H9 (cell line): ENCODE data around the gene ZNF358. TPM values are rescaled to one million over a fixed set of nuclear protein-coding genes. Genes with fewer than 3 reads are reported as not detected.

Experiments used
- DNase-seq: peaks from one replicate; pipeline ENCODE4 v3.0.0-alpha.2; 2017
- H2AFZ ChIP-seq: one replicate; pipeline ENCODE4 v1.6.1; 2013; ENCODE audit warnings: mild to moderate bottlenecking, low read length, control low read depth, moderate library complexity
- H2AK5ac ChIP-seq: 2 replicates; pipeline ENCODE4 v1.6.1; 2013; ENCODE audit warnings: low read length, control low read depth, mixed read lengths; ENCODE audit not compliant: insufficient read length
- H2BK120ac ChIP-seq: one replicate; pipeline ENCODE4 v1.6.1; 2013; ENCODE audit warnings: low read depth, mild to moderate bottlenecking, low read length, control low read depth, inconsistent platforms; ENCODE audit not compliant: poor library complexity, severe bottlenecking
- H2BK12ac ChIP-seq: 2 replicates; pipeline ENCODE4 v1.6.1; 2013; ENCODE audit warnings: low read length, control low read depth, mixed read lengths, low read depth; ENCODE audit not compliant: insufficient read length
- H2BK15ac ChIP-seq: 2 replicates; pipeline ENCODE4 v1.6.1; 2013; ENCODE audit warnings: low read depth, low read length, control low read depth
- H2BK20ac ChIP-seq: one replicate; pipeline ENCODE4 v1.6.1; 2013; ENCODE audit warnings: low read depth, mild to moderate bottlenecking, low read length, control low read depth, inconsistent platforms; ENCODE audit not compliant: poor library complexity, severe bottlenecking
- H2BK5ac ChIP-seq: 2 replicates; pipeline ENCODE4 v1.6.1; 2013; ENCODE audit warnings: low read length, control low read depth, mixed read lengths; ENCODE audit not compliant: insufficient read length
- H3K14ac ChIP-seq: 2 replicates; pipeline ENCODE4 v1.6.1; 2013; ENCODE audit warnings: low read length, control low read depth; ENCODE audit not compliant: insufficient read depth
- H3K18ac ChIP-seq: 2 replicates; pipeline ENCODE4 v1.6.1; 2013; ENCODE audit warnings: low read depth, mild to moderate bottlenecking, mixed read lengths, low read length, control low read depth; ENCODE audit not compliant: insufficient read length
- H3K23ac ChIP-seq: 2 replicates; pipeline ENCODE4 v1.6.1; 2013; ENCODE audit warnings: low read length, control low read depth, mixed read lengths, low read depth; ENCODE audit not compliant: insufficient read length
- H3K23me2 ChIP-seq: 2 replicates; pipeline ENCODE4 v1.6.1; 2013; ENCODE audit warnings: low read depth, mild to moderate bottlenecking, mixed read lengths, low read length, control low read depth; ENCODE audit not compliant: insufficient read length, poor library complexity, severe bottlenecking
- H3K27ac ChIP-seq: 2 replicates; pipeline ENCODE4 v1.5.1; 2013; ENCODE audit warnings: low read length, control low read depth, mixed read lengths, low read depth; ENCODE audit not compliant: insufficient read length
- H3K27me3 ChIP-seq: 2 replicates; pipeline ENCODE4 v1.6.1; 2013; ENCODE audit warnings: low read length, control low read depth, inconsistent platforms; ENCODE audit not compliant: insufficient read depth
- H3K4ac ChIP-seq: 2 replicates; pipeline ENCODE4 v1.6.1; 2013; ENCODE audit warnings: low read depth, mild to moderate bottlenecking, control low read depth, inconsistent platforms, low read length, moderate library complexity
- H3K4me1 ChIP-seq: 2 replicates; pipeline ENCODE4 v1.6.1; 2013; ENCODE audit warnings: low read length, control low read depth, inconsistent platforms; ENCODE audit not compliant: insufficient read depth
- H3K4me2 ChIP-seq: 2 replicates; pipeline ENCODE4 v1.6.1; 2013; ENCODE audit warnings: low read length, control low read depth, mixed read lengths; ENCODE audit not compliant: insufficient read length, insufficient read depth
- H3K56ac ChIP-seq: 2 replicates; pipeline ENCODE4 v1.6.1; 2013; ENCODE audit warnings: low read depth, mild to moderate bottlenecking, mixed read lengths, low read length, control low read depth; ENCODE audit not compliant: insufficient read length
- H3K79me1 ChIP-seq: 2 replicates; pipeline ENCODE4 v1.6.1; 2013; ENCODE audit warnings: low read depth, mild to moderate bottlenecking, moderate library complexity, low read length, control low read depth, inconsistent platforms; ENCODE audit not compliant: insufficient read depth, poor library complexity, severe bottlenecking
- H3K79me2 ChIP-seq: 2 replicates; pipeline ENCODE4 v1.6.1; 2013; ENCODE audit warnings: low read length, control low read depth, inconsistent platforms; ENCODE audit not compliant: insufficient read depth
- H3K9ac ChIP-seq: 2 replicates; pipeline ENCODE4 v1.6.1; 2013; ENCODE audit warnings: low read length, control low read depth, mixed read lengths; ENCODE audit not compliant: insufficient read length; ENCODE audit errors: extremely low read depth
- H3K9me3 ChIP-seq: one replicate; pipeline ENCODE4 v1.6.1; 2013; ENCODE audit warnings: low read depth, low read length, inconsistent platforms; ENCODE audit not compliant: control insufficient read depth
- H3T11ph ChIP-seq: one replicate; pipeline ENCODE4 v1.6.1; 2013; ENCODE audit warnings: mild to moderate bottlenecking, low read length, control low read depth, inconsistent platforms
- H4K20me1 ChIP-seq: one replicate; pipeline ENCODE4 v1.6.1; 2013; ENCODE audit not compliant: control insufficient read depth, insufficient read length, insufficient read depth
- H4K5ac ChIP-seq: 2 replicates; pipeline ENCODE4 v1.6.1; 2013; ENCODE audit warnings: low read depth, mild to moderate bottlenecking, mixed read lengths, low read length, control low read depth; ENCODE audit not compliant: insufficient read length
- H4K8ac ChIP-seq: replicated peaks from 2 replicates; pipeline ENCODE4 v1.6.1; 2013; ENCODE audit warnings: low read length, control low read depth, mixed read lengths, low read depth; ENCODE audit not compliant: insufficient read length
- H4K91ac ChIP-seq: 2 replicates; pipeline ENCODE4 v1.6.1; 2013; ENCODE audit warnings: low read depth, mild to moderate bottlenecking, moderate library complexity, mixed read lengths, low read length, control low read depth; ENCODE audit not compliant: insufficient read length
- H3K27ac Mint-ChIP-seq, 3 experiments: 2 replicates in 2 of 3; 3 replicates in 1 of 3; pipeline ENCODE4 v1.8.0; 2020 to 2021; ENCODE audit warnings: mixed read lengths in 3 of 3, mild to moderate bottlenecking in 1 of 3, moderate library complexity in 1 of 3
- H3K27me3 Mint-ChIP-seq: 2 replicates; pipeline ENCODE4 v1.8.0; 2021; ENCODE audit warnings: low read depth, mild to moderate bottlenecking, moderate library complexity, mixed read lengths
- H3K36me3 Mint-ChIP-seq, 3 experiments: 2 replicates in 2 of 3; 3 replicates in 1 of 3; pipeline ENCODE4 v1.8.0; 2020 to 2021; ENCODE audit warnings: low read depth in 3 of 3, mixed read lengths in 3 of 3; ENCODE audit not compliant: insufficient read depth in 1 of 3
- H3K4me1 Mint-ChIP-seq, 2 experiments: 2 replicates each; pipeline ENCODE4 v1.8.0; 2020; ENCODE audit warnings: mixed read lengths in 2 of 2
- H3K4me3 Mint-ChIP-seq, 2 experiments: 2 replicates in 1 of 2; 3 replicates in 1 of 2; pipeline ENCODE4 v1.8.0; 2020 to 2021; ENCODE audit warnings: mild to moderate bottlenecking in 2 of 2, mixed read lengths in 2 of 2, moderate library complexity in 1 of 2
- H3K9me3 Mint-ChIP-seq, 2 experiments: 2 replicates in 1 of 2; 3 replicates in 1 of 2; pipeline ENCODE4 v1.8.0; 2020; ENCODE audit warnings: mild to moderate bottlenecking in 2 of 2, mixed read lengths in 2 of 2, moderate library complexity in 1 of 2
- CTCF ChIP-seq: fragments of 200-600 bp; sonication (generic); conservative IDR thresholded peaks from 3 replicates; pipeline ENCODE4 v1.8.0; 2021; ENCODE audit warnings: antibody characterized with exemption, mild to moderate bottlenecking
- WGBS: extraction: QIAGEN DNeasy Blood & Tissue Kit; methylation state at CpG from one replicate; pipeline ENCODE4 v1.1.7; 2013; ENCODE audit warnings: missing lambda C conversion rate, low lambda C conversion rate, mixed read lengths; ENCODE audit not compliant: insufficient read length; ENCODE audit errors: extremely low coverage; 5-methylcytosine and 5-hydroxymethylcytosine counted together
- total RNA-seq: library from RNA; stranded (reverse); gene quantifications from 2 replicates; pipeline ENCODE4 v1.2.1, GENCODE V29; 2021

Gene ZNF358
- total RNA-seq, 1 experiment from 2014 or later = 40.5 TPM

GRCh38 chr19:7533281-7533885 lies 17.5 kb downstream of the ZNF358 start:
- H2AK5ac ChIP-seq = no peak overlapping the region
- H3K4ac ChIP-seq = no peak overlapping the region
- no peak overlapping the region for H2BK5ac ChIP-seq
- H2AFZ ChIP-seq = no peak overlapping the region
- H4K5ac ChIP-seq = no peak overlapping the region
- H2BK15ac ChIP-seq = no peak overlapping the region
- no peak overlapping the region for H4K91ac ChIP-seq
- no peak overlapping the region for H3K18ac ChIP-seq
- no peak for TF ChIP-seq CTCF
- no CpG with 5 or more reads among the region's 30 CpGs for WGBS
- no peaks in the 10 kb centered on the region for H3K79me2 ChIP-seq
- no peaks in the 10 kb centered on the region for H3K27me3 ChIP-seq
- peak overlapping the region; percentile 74 for H3K4me2 ChIP-seq
- Mint-ChIP-seq H3K4me3 (peak overlapping the region; percentile 86 to 97), H3K9me3 (no peaks in the 10 kb centered on the region), H3K36me3 (peaks cover 7 to 23% (median 22%) of the 10 kb centered on the region in 3 experiments; a peak in 6 of 7 replicates), H3K4me1 (peaks cover 5 to 6% of the 10 kb centered on the region in 2 experiments), H3K27me3 (no peaks in the 10 kb centered on the region), H3K27ac (peak overlapping the region in 2 of 3 experiments; percentile 93 to 96; a peak in 4 of 7 replicates)
- H3K23me2 ChIP-seq = peaks cover 6% of the 10 kb centered on the region
- no peaks in the 10 kb centered on the region for H3K9me3 ChIP-seq
- no peak overlapping the region for H3K56ac ChIP-seq
- H3K27ac ChIP-seq = no peak overlapping the region
- no peak overlapping the region for H3T11ph ChIP-seq
- no peak overlapping the region for H2BK120ac ChIP-seq
- DNase-seq = peak; percentile 71
- no peak overlapping the region for H2BK12ac ChIP-seq
- H3K9ac ChIP-seq = no peak overlapping the region
- H3K23ac ChIP-seq = no peak overlapping the region
- H2BK20ac ChIP-seq = no peak overlapping the region
- no peak overlapping the region for H4K8ac ChIP-seq
- peaks cover 2% of the 10 kb centered on the region; the same call in 1 of the 2 replicates for H3K4me1 ChIP-seq
- no peaks in the 10 kb centered on the region for H3K79me1 ChIP-seq
- H4K20me1 ChIP-seq = no peaks in the 10 kb centered on the region
- H3K14ac ChIP-seq = no peak overlapping the region
